ENCODE data around the gene DAZAP1.

The DAZAP1 gene

DNA sequence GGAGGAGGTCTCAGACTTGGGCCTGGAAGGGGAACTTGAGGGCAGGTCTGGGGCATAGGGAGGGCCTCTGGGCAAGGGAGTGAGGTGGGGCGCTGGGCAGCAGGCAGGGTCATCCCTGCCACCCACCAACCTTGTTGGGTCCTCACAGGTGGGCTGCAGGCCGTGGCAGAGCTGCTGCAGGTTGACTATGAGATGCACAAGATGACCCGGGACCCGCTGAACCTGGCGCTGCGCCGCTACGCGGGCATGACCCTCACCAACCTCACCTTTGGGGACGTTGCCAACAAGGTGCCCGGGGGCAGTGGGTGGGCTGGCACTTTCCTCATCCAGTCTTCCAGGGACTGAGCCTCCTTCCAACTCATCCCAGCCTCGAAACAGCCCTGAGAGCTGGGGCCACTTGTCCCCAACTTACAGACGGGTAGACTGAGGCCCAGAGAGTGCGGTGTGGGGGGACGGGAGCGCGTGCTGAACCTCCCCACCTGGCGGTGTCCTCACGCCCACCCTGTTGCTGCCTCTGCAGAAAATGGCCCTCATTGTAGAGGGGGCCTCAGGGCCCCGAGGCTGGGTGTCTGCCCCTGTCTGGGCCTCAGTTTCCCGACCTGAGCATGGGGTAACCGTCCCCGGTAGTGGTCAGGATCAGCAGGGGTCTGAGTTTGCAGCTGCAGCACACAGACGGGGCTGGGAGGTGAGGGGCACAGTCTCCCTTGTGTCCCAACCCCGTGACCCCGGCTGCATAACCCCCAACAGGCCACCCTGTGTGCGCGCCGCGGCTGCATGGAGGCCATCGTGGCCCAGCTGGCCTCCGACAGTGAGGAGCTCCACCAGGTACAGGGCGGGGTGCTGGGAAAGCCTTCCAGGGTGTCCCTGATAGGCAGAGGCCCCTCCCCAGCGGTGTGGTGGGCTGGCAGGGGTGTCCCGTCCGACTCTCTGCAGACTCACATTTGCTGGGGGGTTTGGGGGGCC, 52.9 kb downstream of the DAZAP1 start:
- no peak for DNase-seq (ENCODE audit: low spot score)
- CTCF ChIA-PET, result interaction anchor here (0.6 kb wide), 1 partner anchor 572 kb away, joined by 3 read pairs; no protein-coding TSS in a partner anchor
- H3K27ac ChIP-seq, result no peak overlapping the region
- TF ChIP-seq, protein P1, sequence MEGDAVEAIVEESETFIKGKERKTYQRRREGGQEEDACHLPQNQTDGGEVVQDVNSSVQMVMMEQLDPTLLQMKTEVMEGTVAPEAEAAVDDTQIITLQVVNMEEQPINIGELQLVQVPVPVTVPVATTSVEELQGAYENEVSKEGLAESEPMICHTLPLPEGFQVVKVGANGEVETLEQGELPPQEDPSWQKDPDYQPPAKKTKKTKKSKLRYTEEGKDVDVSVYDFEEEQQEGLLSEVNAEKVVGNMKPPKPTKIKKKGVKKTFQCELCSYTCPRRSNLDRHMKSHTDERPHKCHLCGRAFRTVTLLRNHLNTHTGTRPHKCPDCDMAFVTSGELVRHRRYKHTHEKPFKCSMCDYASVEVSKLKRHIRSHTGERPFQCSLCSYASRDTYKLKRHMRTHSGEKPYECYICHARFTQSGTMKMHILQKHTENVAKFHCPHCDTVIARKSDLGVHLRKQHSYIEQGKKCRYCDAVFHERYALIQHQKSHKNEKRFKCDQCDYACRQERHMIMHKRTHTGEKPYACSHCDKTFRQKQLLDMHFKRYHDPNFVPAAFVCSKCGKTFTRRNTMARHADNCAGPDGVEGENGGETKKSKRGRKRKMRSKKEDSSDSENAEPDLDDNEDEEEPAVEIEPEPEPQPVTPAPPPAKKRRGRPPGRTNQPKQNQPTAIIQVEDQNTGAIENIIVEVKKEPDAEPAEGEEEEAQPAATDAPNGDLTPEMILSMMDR (conservative IDR thresholded peaks at IDR 0.05; ENCODE audit: low read depth), result no peak
- POLR2A ChIA-PET (ENCODE audit: low non-redundant PET), result no interaction called here

DNA sequence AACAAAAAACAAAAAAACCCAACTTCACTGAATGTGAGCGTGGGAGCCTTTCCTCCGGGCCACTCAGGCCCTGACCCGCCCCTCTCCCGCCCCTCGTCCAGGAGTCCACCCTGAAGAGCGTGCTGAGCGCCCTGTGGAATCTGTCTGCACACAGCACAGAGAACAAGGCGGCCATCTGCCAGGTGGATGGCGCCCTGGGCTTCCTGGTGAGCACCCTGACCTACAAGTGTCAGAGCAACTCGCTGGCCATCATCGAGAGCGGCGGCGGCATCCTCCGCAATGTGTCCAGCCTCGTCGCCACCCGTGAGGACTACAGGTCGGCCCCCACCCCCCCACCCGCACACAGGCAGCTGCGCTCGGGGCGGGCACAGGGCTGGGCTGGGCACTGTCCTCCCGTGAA, 54.5 kb downstream of the DAZAP1 start:
- POLR2A ChIA-PET (ENCODE audit: low non-redundant PET), result no interaction called here
- TF ChIP-seq, protein P1 (conservative IDR thresholded peaks at IDR 0.05; ENCODE audit: low read depth), result no peak
- H3K27ac ChIP-seq, result 0 out of 2 replicates have a peak overlapping the region, but pooled peaks have one; percentile 10
- CTCF ChIA-PET, result no interaction called here
- DNase-seq (ENCODE audit: low spot score), result no peak

DNA sequence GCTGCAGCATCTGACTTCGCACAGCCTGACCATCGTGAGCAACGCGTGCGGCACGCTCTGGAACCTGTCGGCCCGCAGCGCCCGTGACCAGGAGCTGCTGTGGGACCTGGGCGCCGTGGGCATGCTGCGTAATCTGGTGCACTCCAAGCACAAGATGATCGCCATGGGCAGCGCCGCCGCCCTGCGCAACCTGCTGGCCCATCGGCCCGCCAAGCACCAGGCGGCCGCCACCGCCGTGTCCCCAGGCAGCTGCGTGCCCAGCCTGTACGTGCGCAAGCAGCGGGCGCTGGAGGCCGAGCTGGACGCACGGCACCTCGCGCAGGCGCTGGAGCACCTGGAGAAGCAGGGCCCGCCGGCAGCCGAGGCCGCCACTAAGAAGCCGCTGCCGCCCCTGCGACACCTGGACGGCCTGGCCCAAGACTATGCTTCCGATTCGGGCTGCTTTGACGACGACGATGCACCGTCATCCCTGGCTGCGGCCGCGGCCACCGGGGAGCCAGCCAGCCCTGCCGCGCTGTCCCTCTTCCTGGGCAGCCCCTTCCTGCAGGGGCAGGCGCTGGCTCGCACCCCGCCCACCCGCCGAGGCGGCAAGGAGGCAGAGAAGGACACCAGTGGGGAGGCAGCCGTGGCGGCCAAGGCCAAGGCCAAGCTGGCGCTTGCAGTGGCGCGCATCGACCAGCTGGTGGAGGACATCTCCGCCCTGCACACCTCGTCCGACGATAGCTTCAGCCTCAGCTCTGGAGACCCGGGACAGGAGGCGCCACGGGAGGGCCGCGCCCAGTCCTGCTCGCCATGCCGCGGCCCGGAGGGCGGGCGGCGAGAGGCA, 58.0 kb downstream of the DAZAP1 start:
- ChIA-PET POLR2A (ENCODE audit: low non-redundant PET) (no interaction called here), CTCF (interaction anchor here (0.6 to 2.3 kb wide), 7 partner anchors 12 to 954 kb away, joined by 3 to 11 read pairs (median 4); no protein-coding TSS in a partner anchor)
- peak overlapping the region; percentile 52 for H3K27ac ChIP-seq
- peak; percentile 61 for DNase-seq (ENCODE audit: low spot score)
- TF ChIP-seq, protein P1 (conservative IDR thresholded peaks at IDR 0.05; ENCODE audit: low read depth), result peak; percentile 78

DNA sequence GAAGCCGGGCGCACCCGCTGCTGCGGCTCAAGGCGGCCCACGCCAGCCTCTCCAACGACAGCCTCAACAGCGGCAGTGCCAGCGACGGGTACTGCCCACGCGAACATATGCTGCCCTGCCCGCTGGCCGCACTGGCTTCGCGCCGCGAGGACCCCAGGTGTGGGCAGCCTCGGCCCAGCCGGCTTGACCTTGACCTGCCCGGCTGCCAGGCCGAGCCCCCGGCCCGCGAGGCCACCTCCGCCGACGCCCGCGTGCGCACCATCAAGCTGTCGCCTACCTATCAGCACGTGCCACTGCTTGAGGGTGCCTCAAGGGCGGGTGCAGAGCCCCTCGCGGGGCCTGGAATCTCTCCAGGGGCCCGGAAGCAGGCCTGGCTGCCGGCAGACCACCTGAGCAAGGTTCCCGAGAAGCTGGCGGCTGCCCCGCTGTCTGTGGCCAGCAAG, 58.7 kb downstream of the DAZAP1 start:
- ChIA-PET POLR2A (ENCODE audit: low non-redundant PET) (no interaction called here), CTCF (interaction anchor here (0.6 to 2.3 kb wide), 5 partner anchors 13 to 954 kb away, joined by 3 to 11 read pairs (median 5); no protein-coding TSS in a partner anchor)
- no peak for DNase-seq (ENCODE audit: low spot score)
- peak overlapping the region; percentile 52 for H3K27ac ChIP-seq
- TF ChIP-seq, protein P1 (conservative IDR thresholded peaks at IDR 0.05; ENCODE audit: low read depth), result peak; percentile 42

DNA sequence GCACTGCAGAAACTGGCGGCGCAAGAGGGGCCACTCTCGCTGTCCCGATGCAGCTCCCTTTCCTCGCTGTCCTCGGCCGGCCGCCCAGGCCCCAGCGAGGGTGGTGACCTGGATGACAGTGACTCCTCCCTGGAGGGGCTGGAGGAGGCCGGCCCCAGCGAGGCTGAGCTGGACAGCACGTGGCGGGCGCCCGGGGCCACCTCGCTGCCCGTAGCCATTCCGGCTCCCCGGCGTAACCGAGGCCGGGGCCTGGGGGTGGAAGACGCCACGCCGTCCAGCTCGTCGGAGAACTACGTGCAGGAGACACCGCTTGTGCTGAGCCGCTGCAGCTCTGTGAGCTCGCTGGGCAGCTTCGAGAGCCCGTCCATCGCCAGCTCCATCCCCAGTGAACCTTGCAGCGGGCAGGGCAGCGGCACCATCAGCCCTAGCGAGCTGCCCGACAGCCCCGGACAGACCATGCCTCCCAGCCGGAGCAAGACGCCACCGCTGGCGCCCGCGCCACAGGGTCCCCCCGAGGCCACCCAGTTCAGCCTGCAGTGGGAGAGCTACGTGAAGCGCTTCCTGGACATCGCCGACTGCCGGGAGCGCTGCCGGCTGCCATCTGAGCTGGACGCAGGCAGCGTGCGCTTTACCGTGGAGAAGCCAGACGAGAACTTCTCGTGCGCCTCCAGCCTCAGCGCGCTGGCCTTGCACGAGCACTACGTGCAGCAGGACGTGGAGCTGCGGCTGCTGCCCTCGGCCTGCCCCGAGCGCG, 59.3 kb downstream of the DAZAP1 start:
- ChIA-PET POLR2A (ENCODE audit: low non-redundant PET) (no interaction called here), CTCF (interaction anchor here (0.9 to 2.3 kb wide), 4 partner anchors 9 to 153 kb away, joined by 3 to 11 read pairs (median 6); no protein-coding TSS in a partner anchor)
- DNase-seq (ENCODE audit: low spot score), result no peak
- TF ChIP-seq, protein P1 (conservative IDR thresholded peaks at IDR 0.05; ENCODE audit: low read depth), result no peak
- peak overlapping the region; percentile 85 for H3K27ac ChIP-seq

All from RWPE1 (cell line).